Heart left ventricle (tissue), 13 donors: Measurements from ENCODE around the gene PLCXD3.

Source experiments
- CTCF ChIP-seq, 12 donors: fragments of 200-600 bp; sonication (generic) in 4 of 12; IDR thresholded peaks; one replicate each; pipeline versions ENCODE4 v1.5.0 to v1.8.0; 2018 to 2022; ENCODE audit warnings: antibody characterized with exemption in 12 of 12, mild to moderate bottlenecking in 5 of 12
- POLR2A ChIP-seq, 2 donors: fragments of 450-650 bp; IDR thresholded peaks; one replicate each; pipeline ENCODE4 v1.6.1; 2017; ENCODE audit warnings: antibody characterized with exemption in 2 of 2, mild to moderate bottlenecking in 2 of 2, moderate library complexity in 2 of 2
- donor health status: ischemic (EF 13 %, LVEDD 7.1; RV severe dilation, severe dysfunction).
- donor health status: DM: no; HTN: yes; CAD: no.
- donor health status: DM: no; HTN: no; CAD: no.
- donor health status: ischemic (EF 25% LVEDD 6.9; RV normal size, moderate dysfunction).
- donor health status: ischemic (EF 25% LVEDD 5.7; RV mildly dilated, moderate dysfunction).
- donor health status: ischemic (EF 35%, LVEDD 5.7; RV mildly dilated, moderate dysfunction).
- donor health status: nonischemic (EF 11% LVEDD 7.7; RV severe dilation, severe dysfunction).
- donor health status: DM: yes; HTN: yes; CAD: no.
- donor health status: PGD.
- donor health status: ischemic (EF 29% LVEDD 5.4; RV normal size, mild dysfunction).
- donor health status: nonischemic (EF 23%, LVEDD 6.1; RV moderate dilation, normal function).

GRCh38 chr5:41408676-41409443 is 101.5 kb downstream of the PLCXD3 start:
- TF ChIP-seq CTCF (IDR thresholded peaks at IDR 0.05) (no peak), POLR2A (IDR thresholded peaks at IDR 0.05) (no peak)
